ENCODE measurements around the gene IQCF6.
"Not testable (repeated sequence)": the region's sequence is repeated elsewhere in the genome, so short reads cannot be mapped to it uniquely, and the experiment has no call there.

The IQCF6 gene

DNA sequence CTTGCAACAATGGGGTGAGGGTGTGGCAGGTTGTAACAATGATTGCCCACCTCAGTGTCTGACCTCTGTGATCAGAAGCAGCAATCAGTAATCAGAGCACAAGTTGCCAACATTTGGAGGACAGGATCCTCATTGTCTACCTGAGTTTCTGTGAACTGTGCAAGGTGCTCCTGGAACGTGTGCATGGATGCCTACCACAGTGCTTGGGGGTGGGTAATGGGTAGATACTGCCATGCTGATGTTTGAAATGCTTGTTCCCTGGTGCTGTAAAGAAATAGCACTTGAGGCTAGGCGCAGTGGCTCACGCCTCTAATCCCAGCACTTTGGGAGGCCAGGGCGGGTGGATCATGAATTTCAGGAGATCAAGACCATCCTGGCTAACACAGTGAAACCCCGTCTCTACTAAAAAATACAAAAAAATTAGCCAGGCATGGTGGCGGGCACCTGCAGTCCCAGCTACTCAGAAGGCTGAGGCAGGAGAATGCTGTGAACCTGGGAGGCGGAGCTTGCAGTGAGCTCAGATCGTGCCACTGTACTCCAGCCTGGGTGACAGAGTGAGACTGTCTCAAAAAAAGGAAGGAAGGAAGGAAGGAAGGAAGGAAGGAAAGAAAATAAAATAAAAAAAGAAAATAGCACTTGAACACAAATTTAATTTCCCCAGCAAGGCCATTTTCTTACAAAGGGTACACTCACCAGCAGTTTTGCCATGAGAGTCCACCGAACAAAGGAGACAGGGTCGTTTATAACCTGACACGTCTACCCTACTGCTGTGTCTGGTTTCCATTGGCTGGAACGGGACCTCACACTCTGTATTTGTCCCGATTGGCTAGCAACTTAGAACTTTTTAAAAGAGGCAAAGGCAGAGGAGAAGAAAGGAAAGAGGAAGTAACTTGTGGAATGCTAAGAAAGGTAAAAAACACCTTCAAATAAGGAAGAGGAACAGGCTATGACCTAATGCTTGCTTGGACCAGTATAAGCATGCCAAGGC lies 25.0 kb downstream of the IQCF6 start:
- not testable (repeated sequence) for DNase-seq

DNA sequence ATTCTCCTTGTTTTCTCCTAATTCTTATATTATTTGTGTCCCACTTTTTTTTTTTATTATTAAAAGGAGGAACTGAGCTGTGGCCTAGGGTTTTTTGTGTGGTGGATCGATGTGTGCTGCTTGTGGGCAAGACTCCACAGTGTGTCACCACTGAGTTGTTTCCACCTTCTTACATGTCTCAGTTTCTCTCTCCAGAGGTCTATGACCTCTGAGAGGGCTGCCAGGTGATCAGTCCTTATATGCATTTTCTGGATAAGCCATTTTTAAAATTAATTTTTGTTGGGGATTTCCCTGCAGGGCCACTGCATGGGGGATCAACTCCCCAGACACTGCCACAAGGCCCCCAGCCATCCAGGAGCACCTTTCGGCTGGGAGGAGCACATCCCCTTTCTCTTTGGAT lies 27.8 kb downstream of the IQCF6 start:
- no peak for DNase-seq

GRCh38 chr3:51750878-51751277 lies 28.2 kb downstream of the IQCF6 start:
- no peak for DNase-seq

GRCh38 chr3:51748327-51748726 lies 30.7 kb downstream of the IQCF6 start:
- no peak for DNase-seq

GRCh38 chr3:51747840-51748239 lies 31.2 kb downstream of the IQCF6 start:
- DNase-seq, result no peak

- DNase-seq, result not testable (repeated sequence)
These were observed 36.1 kb downstream of the IQCF6 start for GRCh38 chr3:51742978-51743377.

GRCh38 chr3:51742320-51742719 lies 36.7 kb downstream of the IQCF6 start:
- DNase-seq, result not testable (repeated sequence)

DNA sequence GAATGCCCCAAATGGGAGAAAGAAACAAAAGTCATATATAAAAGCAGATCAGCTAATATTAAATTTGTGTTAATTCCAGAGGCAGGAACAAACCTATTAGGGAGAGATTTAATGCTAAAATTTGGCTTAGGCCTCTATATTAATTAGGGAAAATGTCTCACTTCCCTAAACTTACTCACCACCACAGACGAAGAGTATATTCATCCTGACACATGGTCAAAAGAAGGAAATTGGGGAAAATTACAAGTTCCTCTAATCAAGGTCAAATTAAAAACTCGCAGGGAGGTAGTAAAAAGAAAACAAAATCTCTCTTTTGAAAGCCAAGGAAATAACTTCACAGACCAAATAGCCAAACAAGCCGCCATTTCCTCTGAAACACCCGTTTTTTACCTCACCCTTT lies 39.9 kb downstream of the IQCF6 start:
- DNase-seq, result no peak

DNA sequence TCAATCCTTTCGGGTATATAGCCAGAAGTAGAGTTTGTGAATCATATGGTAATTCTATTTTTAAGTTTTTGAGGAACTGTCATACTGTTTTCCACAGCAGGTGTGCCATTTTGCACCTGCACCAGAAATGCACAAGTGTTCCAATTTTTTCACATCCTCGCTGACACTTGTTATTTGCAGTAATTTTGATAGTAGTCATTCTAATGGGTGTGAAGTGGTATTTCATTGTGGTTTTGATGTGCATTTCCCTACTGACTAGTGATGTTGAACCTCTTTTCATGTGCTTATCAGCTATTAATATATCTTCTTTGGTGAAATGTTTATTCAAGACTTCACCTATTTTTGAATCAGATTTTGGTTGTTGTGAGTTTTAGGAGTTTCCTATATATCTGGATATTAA lies 43.1 kb downstream of the IQCF6 start:
- DNase-seq, result no peak

- no peak for DNase-seq
These were observed 44.0 kb downstream of the IQCF6 start for GRCh38 chr3:51735039-51735438.

- no peak for DNase-seq
These were observed 44.5 kb downstream of the IQCF6 start for GRCh38 chr3:51734572-51734907.

DNA sequence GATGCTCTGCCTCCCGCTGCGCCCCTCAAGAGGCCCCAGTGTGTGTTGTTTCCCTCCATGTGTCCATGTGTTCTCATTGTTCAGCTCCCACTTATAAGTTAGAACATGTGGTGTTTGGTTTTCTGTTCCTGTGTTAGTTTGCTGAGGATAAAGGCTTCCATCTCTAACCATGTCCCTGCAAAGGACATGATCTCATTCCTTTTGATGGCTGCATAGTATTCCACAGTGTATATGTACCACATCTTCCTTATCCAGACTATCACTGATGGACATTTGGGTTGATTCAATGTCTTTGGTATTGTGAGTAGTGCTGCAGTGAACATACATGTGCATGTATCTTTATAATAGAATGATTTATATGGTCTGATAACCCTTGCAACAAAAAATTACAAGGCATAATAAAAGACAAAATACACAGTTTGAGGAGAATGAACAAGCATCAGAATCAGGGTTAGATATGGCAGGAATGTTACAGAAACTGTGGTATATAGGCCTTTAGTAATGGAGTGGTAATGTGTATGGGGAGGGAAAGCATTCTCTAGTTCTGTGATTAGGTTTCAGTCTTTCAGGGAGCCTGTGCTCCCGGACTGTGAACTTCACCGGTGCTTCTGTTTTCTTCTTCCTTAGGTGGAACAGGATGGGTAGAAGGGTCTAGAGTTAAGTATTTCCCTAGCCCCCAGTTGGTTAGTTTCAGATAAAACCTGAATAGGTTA lies 45.0 kb downstream of the IQCF6 start:
- DNase-seq, result no peak

- DNase-seq, result no peak
These were observed 49.9 kb downstream of the IQCF6 start for GRCh38 chr3:51729042-51729633.

Data from NCI-H1436 treated with DMSO at 0.1 percent for 48 hours (cell line).